GM12875 (cell line): ENCODE measurements around the gene HOXA6.

ENCODE experiments used
- H3K4me3 ChIP-seq: one replicate; pipeline ENCODE4 v1.5.1; 2011; ENCODE audit warnings: low read depth, low read length, control low read depth
- CTCF ChIP-seq: IDR thresholded peaks from 2 replicates; pipeline ENCODE4 v1.5.1; 2011; ENCODE audit warnings: low read depth, mild to moderate bottlenecking, control low read depth, inconsistent platforms, low read length, moderate library complexity, borderline replicate concordance; ENCODE audit not compliant: insufficient read depth

HOXA6 gene

GRCh38 chr7:27173956-27174873 is 26.6 kb upstream of the HOXA6 start, which contains the start of gene HOXA10:
HOXA10 (minus strand) TSS chr7:27174320; CDS start chr7:27174306, 14 bp downstream.
- TF ChIP-seq CTCF: no peak
- no peak within 1 kb of the TSS for H3K4me3 ChIP-seq

GRCh38 chr7:27173511-27173955 is 26.0 kb upstream of the HOXA6 start:
- TF ChIP-seq CTCF: no peak
- H3K4me3 ChIP-seq: no peak overlapping the region

GRCh38 chr7:27172823-27173510 is 25.4 kb upstream of the HOXA6 start:
- no peak overlapping the region for H3K4me3 ChIP-seq
- TF ChIP-seq CTCF: no peak

GRCh38 chr7:27172315-27172774 is 24.8 kb upstream of the HOXA6 start:
- TF ChIP-seq CTCF: no peak
- H3K4me3 ChIP-seq: no peak overlapping the region

- H3K4me3 ChIP-seq: no peak overlapping the region
- no peak for TF ChIP-seq CTCF
These were observed 24.2 kb upstream of the HOXA6 start for GRCh38 chr7:27171637-27172314.

GRCh38 chr7:27171325-27171636 is 23.7 kb upstream of the HOXA6 start:
- H3K4me3 ChIP-seq: no peak overlapping the region
- no peak for TF ChIP-seq CTCF
